ENCODE measurements around the gene SERPINB1.
"Not testable (repeated sequence)": the region's sequence is repeated elsewhere in the genome, so short reads cannot be mapped to it uniquely, and the experiment has no call there.

Gene SERPINB1

GRCh38 chr6:2865694-2866151, 24.1 kb upstream of the SERPINB1 start:
- DNase-seq = no peak

- no peak for DNase-seq
Measured at GRCh38 chr6:2865270-2865669, 23.6 kb upstream of the SERPINB1 start.

- no peak for DNase-seq
Measured at GRCh38 chr6:2863901-2864300, 22.2 kb upstream of the SERPINB1 start.

GRCh38 chr6:2862712-2863181, 21.1 kb upstream of the SERPINB1 start:
- no peak for DNase-seq

- DNase-seq = no peak
Measured at GRCh38 chr6:2861822-2862164, 20.1 kb upstream of the SERPINB1 start.

GRCh38 chr6:2861060-2861821, 19.6 kb upstream of the SERPINB1 start:
- DNase-seq = no peak

- not testable (repeated sequence) for DNase-seq
Measured at GRCh38 chr6:2860706-2861059, 19.0 kb upstream of the SERPINB1 start.

GRCh38 chr6:2859798-2860705, 18.4 kb upstream of the SERPINB1 start:
- not testable (repeated sequence) for DNase-seq

GRCh38 chr6:2859185-2859700, 17.6 kb upstream of the SERPINB1 start:
- DNase-seq = no peak

GRCh38 chr6:2857580-2858337, 16.1 kb upstream of the SERPINB1 start:
- DNase-seq = no peak

GRCh38 chr6:2857185-2857579, 15.5 kb upstream of the SERPINB1 start:
- no peak for DNase-seq

GRCh38 chr6:2855061-2855519, 13.4 kb upstream of the SERPINB1 start:
- no peak for DNase-seq

GRCh38 chr6:2854396-2854982, 12.8 kb upstream of the SERPINB1 start:
- DNase-seq = no peak

GRCh38 chr6:2853769-2854395, 12.2 kb upstream of the SERPINB1 start:
- DNase-seq = peak; percentile 33

GRCh38 chr6:2853378-2853768, 11.7 kb upstream of the SERPINB1 start:
- not testable (repeated sequence) for DNase-seq

- DNase-seq = no peak
Measured at GRCh38 chr6:2852921-2853322, 11.3 kb upstream of the SERPINB1 start.

- no peak for DNase-seq
Measured at GRCh38 chr6:2852514-2852855, 10.8 kb upstream of the SERPINB1 start.

- DNase-seq = no peak
Measured at GRCh38 chr6:2851727-2852513, 10.3 kb upstream of the SERPINB1 start.

- DNase-seq = no peak
Measured at GRCh38 chr6:2850538-2851113, 9.0 kb upstream of the SERPINB1 start.

- no peak for DNase-seq
Measured at GRCh38 chr6:2848851-2849250, 7.2 kb upstream of the SERPINB1 start.

- DNase-seq = no peak
Measured at GRCh38 chr6:2845880-2846208, 4.2 kb upstream of the SERPINB1 start.

Measured in NCI-H2171 (cell line).